ENCODE data around the gene MYO16. TPM values are rescaled to one million over a fixed set of nuclear protein-coding genes. Genes with fewer than 3 reads are reported as not detected.

MYO16 gene
- total RNA-seq, 4 donors from 2014 or later: under 0.01 to 0.21 TPM; not detected in 2

GRCh38 chr13:108618233-108618632, 11.2 kb upstream of the MYO16 start:
- no peaks in the 10 kb centered on the region for H3K27me3 ChIP-seq
- WGBS, 2 donors: 64 to 92% methylated on average over 1 of the region's 1 CpG
- H3K9me3 ChIP-seq: no peaks in the 10 kb centered on the region
- no peaks in the 10 kb centered on the region for H3K36me3 ChIP-seq
- H3K4me1 ChIP-seq: no peaks in the 10 kb centered on the region
- TF ChIP-seq, protein P1, sequence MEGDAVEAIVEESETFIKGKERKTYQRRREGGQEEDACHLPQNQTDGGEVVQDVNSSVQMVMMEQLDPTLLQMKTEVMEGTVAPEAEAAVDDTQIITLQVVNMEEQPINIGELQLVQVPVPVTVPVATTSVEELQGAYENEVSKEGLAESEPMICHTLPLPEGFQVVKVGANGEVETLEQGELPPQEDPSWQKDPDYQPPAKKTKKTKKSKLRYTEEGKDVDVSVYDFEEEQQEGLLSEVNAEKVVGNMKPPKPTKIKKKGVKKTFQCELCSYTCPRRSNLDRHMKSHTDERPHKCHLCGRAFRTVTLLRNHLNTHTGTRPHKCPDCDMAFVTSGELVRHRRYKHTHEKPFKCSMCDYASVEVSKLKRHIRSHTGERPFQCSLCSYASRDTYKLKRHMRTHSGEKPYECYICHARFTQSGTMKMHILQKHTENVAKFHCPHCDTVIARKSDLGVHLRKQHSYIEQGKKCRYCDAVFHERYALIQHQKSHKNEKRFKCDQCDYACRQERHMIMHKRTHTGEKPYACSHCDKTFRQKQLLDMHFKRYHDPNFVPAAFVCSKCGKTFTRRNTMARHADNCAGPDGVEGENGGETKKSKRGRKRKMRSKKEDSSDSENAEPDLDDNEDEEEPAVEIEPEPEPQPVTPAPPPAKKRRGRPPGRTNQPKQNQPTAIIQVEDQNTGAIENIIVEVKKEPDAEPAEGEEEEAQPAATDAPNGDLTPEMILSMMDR (IDR thresholded peaks at IDR 0.05): no peak
- TF ChIP-seq EP300 (IDR thresholded peaks at IDR 0.05) (no peak), POLR2A (IDR thresholded peaks at IDR 0.05) (no peak)
- no peak overlapping the region for H3K27ac ChIP-seq
- no peak for DNase-seq (ENCODE audit: low spot score in 2 of 2)
- H3K4me3 ChIP-seq: no peak overlapping the region

DNA sequence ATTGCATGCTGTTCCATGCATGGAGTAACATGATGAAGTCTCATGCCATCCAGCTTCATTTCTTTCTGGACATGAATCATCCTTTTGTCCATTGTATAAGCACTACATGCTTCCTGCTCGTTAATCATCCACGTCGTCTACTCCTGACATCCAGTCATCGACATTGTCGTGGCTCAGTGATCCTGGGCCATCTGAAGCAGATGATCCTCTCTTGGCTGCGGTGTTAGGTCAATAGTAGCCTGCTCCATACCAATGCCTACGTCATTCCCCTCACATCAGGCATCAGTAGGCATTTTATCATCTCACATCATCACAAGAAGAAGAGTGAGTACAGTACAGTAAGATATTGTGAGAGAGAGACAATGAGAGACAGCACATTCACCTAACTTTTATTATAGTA, 7.9 kb upstream of the MYO16 start:
- Histone ChIP-seq H3K9me3 (peaks cover 0 to 8% (median 0%) of the 10 kb centered on the region in 4 donors), H3K4me1 (no peaks in the 10 kb centered on the region), H3K27me3 (no peaks in the 10 kb centered on the region), H3K27ac (no peak overlapping the region), H3K36me3 (no peaks in the 10 kb centered on the region), H3K4me3 (no peak overlapping the region)
- no peak for DNase-seq (ENCODE audit: low spot score in 2 of 2)
- WGBS, 2 donors: 56 to 70% methylated on average over 7 of the region's 7 CpGs
- TF ChIP-seq POLR2A (IDR thresholded peaks at IDR 0.05) (no peak), EP300 (IDR thresholded peaks at IDR 0.05) (no peak)
- TF ChIP-seq, protein P1 (IDR thresholded peaks at IDR 0.05): no peak

DNA sequence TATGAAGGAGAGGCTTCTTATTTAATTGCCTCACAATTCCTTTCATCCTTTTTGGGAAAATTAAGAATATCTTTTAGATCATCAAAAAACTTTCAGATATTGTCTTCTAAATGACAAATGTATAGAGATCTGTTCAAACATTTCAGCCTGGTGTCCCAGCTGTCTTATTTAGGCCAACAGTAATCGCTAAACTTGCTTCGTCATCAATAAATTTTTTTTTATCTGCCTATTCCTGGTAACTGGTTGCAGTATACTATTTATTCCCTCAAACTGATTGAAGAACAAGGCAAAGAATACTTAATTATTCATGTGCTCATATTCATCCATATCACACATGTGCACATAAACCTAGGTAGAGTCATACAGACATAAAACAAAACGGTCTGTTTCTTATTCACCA, 5.3 kb upstream of the MYO16 start:
- Histone ChIP-seq H3K36me3 (no peaks in the 10 kb centered on the region), H3K4me1 (no peaks in the 10 kb centered on the region), H3K9me3 (peaks cover 0 to 8% (median 0%) of the 10 kb centered on the region in 4 donors), H3K27me3 (no peaks in the 10 kb centered on the region), H3K27ac (no peak overlapping the region), H3K4me3 (no peak overlapping the region)
- DNase-seq (ENCODE audit: low spot score in 2 of 2): no peak
- WGBS, 2 donors: 86 to 88% methylated on average over 3 of the region's 3 CpGs
- TF ChIP-seq POLR2A (IDR thresholded peaks at IDR 0.05) (no peak), EP300 (IDR thresholded peaks at IDR 0.05) (no peak)
- TF ChIP-seq, protein P1 (IDR thresholded peaks at IDR 0.05): no peak

GRCh38 chr13:108624979-108625378, 4.4 kb upstream of the MYO16 start:
- DNase-seq (ENCODE audit: low spot score in 2 of 2): no peak
- Histone ChIP-seq H3K4me1 (no peaks in the 10 kb centered on the region), H3K27me3 (no peaks in the 10 kb centered on the region), H3K4me3 (no peak overlapping the region), H3K36me3 (no peaks in the 10 kb centered on the region), H3K9me3 (peaks cover 0 to 8% (median 0%) of the 10 kb centered on the region in 4 donors), H3K27ac (no peak overlapping the region)
- TF ChIP-seq POLR2A (IDR thresholded peaks at IDR 0.05) (no peak), EP300 (IDR thresholded peaks at IDR 0.05) (no peak)
- TF ChIP-seq, protein P1 (IDR thresholded peaks at IDR 0.05): no peak
- WGBS, 2 donors: 78 to 93% methylated on average over 4 of the region's 4 CpGs

- no peak for DNase-seq (ENCODE audit: low spot score in 2 of 2)
- Histone ChIP-seq H3K4me3 (no peak overlapping the region), H3K27me3 (no peaks in the 10 kb centered on the region), H3K27ac (no peak overlapping the region), H3K9me3 (peaks cover 0 to 6% (median 0%) of the 10 kb centered on the region in 4 donors), H3K4me1 (no peaks in the 10 kb centered on the region), H3K36me3 (no peaks in the 10 kb centered on the region)
- WGBS, 2 donors: 86 to 91% methylated on average over 1 of the region's 1 CpG
- no peak for TF ChIP-seq POLR2A (IDR thresholded peaks at IDR 0.05)
- TF ChIP-seq EP300 (IDR thresholded peaks at IDR 0.05): no peak
Observed at GRCh38 chr13:108629988-108630387, 577 bp downstream of the MYO16 start.

DNA sequence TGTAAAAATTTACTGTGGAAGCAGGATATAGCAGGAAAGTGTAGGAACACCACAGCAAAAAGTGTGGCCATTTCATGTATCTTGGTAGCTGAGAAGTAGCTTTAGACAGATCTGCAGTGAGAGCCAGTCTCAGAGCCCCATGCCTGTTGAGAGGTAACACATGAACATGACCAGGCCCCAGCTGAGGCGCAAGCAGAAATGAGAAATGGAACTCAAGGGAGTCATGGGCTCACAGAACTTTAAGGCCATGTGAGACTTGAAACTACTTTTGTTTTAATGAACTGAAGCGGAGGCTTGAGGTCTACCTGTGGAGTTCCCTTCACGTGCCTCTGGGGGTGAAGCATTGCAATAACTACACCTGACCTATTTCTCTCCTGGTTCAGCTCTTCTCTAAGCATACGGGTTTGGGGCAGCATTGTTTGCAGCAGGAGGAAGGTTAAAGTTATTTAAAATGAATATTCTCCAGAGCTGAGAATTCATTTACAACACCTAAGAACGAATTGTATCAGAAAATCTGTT, 3.3 kb downstream of the MYO16 start:
- TF ChIP-seq EP300 (IDR thresholded peaks at IDR 0.05) (no peak), POLR2A (IDR thresholded peaks at IDR 0.05) (no peak)
- TF ChIP-seq, protein P1 (IDR thresholded peaks at IDR 0.05): no peak
- Histone ChIP-seq H3K27ac (no peak overlapping the region), H3K4me3 (no peak overlapping the region), H3K27me3 (no peaks in the 10 kb centered on the region), H3K36me3 (no peaks in the 10 kb centered on the region), H3K9me3 (no peaks in the 10 kb centered on the region), H3K4me1 (no peaks in the 10 kb centered on the region)
- DNase-seq (ENCODE audit: low spot score in 2 of 2): no peak
- WGBS, 2 donors: 80 to 85% methylated on average over 5 of the region's 5 CpGs

Data from tibial nerve (tissue), 4 donors.